Activated B cell treated with CpG ODN at 0.5 μM for 24 hours (primary cell): ENCODE measurements around the gene SH2D6. TPM values are rescaled to one million over a fixed set of nuclear protein-coding genes. Genes with fewer than 3 reads are reported as not detected.

Source experiments
- ATAC-seq: fragments of 200-7000 bp; cut with Tn5 transposase; one replicate; pipeline ENCODE4 v1.10.0; 2021; ENCODE audit warnings: low read depth, mild to moderate bottlenecking, moderate library complexity
- CTCF ChIA-PET: fragments of 350-600 bp; sonication (Branson Sonifier 250); formaldehyde crosslinking; loops from one replicate; lab custom pipeline; 2021; ENCODE audit warnings: antibody characterized with exemption; lab: Charles Lee
- POLR2A ChIA-PET: fragments of 350-600 bp; sonication (Branson Sonifier 250); formaldehyde crosslinking; loops from one replicate; lab custom pipeline; 2021; ENCODE audit warnings: antibody characterized with exemption; lab: Charles Lee
- DNase-seq: peaks from one replicate; pipeline ENCODE4 v3.0.0; 2022
- H3K27ac Mint-ChIP-seq: one replicate; pipeline ENCODE4 v1.8.0; 2020; ENCODE audit warnings: mixed read lengths
- H3K27me3 Mint-ChIP-seq: one replicate; pipeline ENCODE4 v1.8.0; 2021; ENCODE audit warnings: mixed read lengths
- H3K36me3 Mint-ChIP-seq: one replicate; pipeline ENCODE4 v1.8.0; 2021; ENCODE audit warnings: low read depth, mixed read lengths
- H3K4me1 Mint-ChIP-seq: one replicate; pipeline ENCODE4 v1.8.0; 2021; ENCODE audit warnings: mixed read lengths
- H3K4me3 Mint-ChIP-seq: one replicate; pipeline ENCODE4 v1.8.0; 2020; ENCODE audit warnings: mild to moderate bottlenecking, mixed read lengths
- H3K9me3 Mint-ChIP-seq: one replicate; pipeline ENCODE4 v1.8.0; 2020; ENCODE audit warnings: mixed read lengths
- CTCF ChIP-seq: fragments of 200-600 bp; IDR thresholded peaks from one replicate; pipeline ENCODE4 v1.8.0; 2022; ENCODE audit warnings: antibody characterized with exemption, mild to moderate bottlenecking
- intact Hi-C: fragments of 100-400 bp; cut with micrococcal nuclease; formaldehyde crosslinking; loops from one replicate; pipeline ENCODE4 v1.15.1; 2024
- total RNA-seq: library from RNA; stranded (reverse); gene quantifications from 2 replicates; pipeline ENCODE4 v1.2.3, GENCODE V29; 2022

Gene SH2D6
- total RNA-seq = 0.83 and 1.6 TPM in 2 replicates

GRCh38 chr2:85418132-85419008, at the start of gene SH2D6:
SH2D6 (plus strand) TSS chr2:85418714; CDS start chr2:85429466, 10,752 bp downstream.
- DNase-seq (peak; percentile 87), ATAC-seq (peak; percentile 77)
- ChIA-PET POLR2A (interaction anchor here (0.7 to 5.3 kb wide), 27 partner anchors 10 to 601 kb away, joined by 3 to 133 read pairs (median 7); partner anchors contain the start of genes CAPG, ELMOD3, GGCX and MAT2A), CTCF (interaction anchor here (1.0 to 4.5 kb wide), 8 partner anchors 8 to 184 kb away, joined by 3 to 162 read pairs (median 6); partner anchors contain the start of genes CAPG, ELMOD3, RETSAT and TMEM150A)
- H3K4me1 Mint-ChIP-seq = peaks cover 44% of the 10 kb centered on the region
- H3K36me3 Mint-ChIP-seq = peaks cover 2% of the 10 kb centered on the region
- H3K4me3 Mint-ChIP-seq = peak within 1 kb of the TSS; percentile 97
- no peaks in the 10 kb centered on the region for H3K9me3 Mint-ChIP-seq
- intact Hi-C loops = loop anchor here (1.0 to 10.0 kb wide), 10 partner anchors 8 to 960 kb away; partner anchors contain the start of genes CAPG, ELMOD3, GGCX and IMMT
- H3K27me3 Mint-ChIP-seq = no peaks in the 10 kb centered on the region
- TF ChIP-seq CTCF = no peak
- peak within 1 kb of the TSS; percentile 99 for H3K27ac Mint-ChIP-seq

GRCh38 chr2:85368921-85369320, 49.6 kb upstream of the SH2D6 start:
- Mint-ChIP-seq H3K4me3 (no peak overlapping the region), H3K27ac (no peak overlapping the region), H3K9me3 (peaks cover 2% of the 10 kb centered on the region), H3K36me3 (peaks cover 19% of the 10 kb centered on the region), H3K27me3 (no peaks in the 10 kb centered on the region), H3K4me1 (no peaks in the 10 kb centered on the region)
- DNase-seq (no peak), ATAC-seq (no peak)
- ChIA-PET CTCF (interaction anchor here (1.8 kb wide), 1 partner anchor 23 kb away, joined by 4 read pairs; no protein-coding TSS in a partner anchor), POLR2A (interaction anchor here (1.9 kb wide), 1 partner anchor 14 kb away, joined by 6 read pairs; the partner anchor contains the start of genes ELMOD3 and RETSAT)
- intact Hi-C loops = no loop called here
- TF ChIP-seq CTCF = no peak

- Mint-ChIP-seq H3K27ac (no peak overlapping the region), H3K4me1 (no peaks in the 10 kb centered on the region), H3K36me3 (peaks cover 21% of the 10 kb centered on the region), H3K4me3 (no peak overlapping the region), H3K27me3 (no peaks in the 10 kb centered on the region), H3K9me3 (peaks cover 3% of the 10 kb centered on the region)
- ATAC-seq (no peak), DNase-seq (no peak)
- TF ChIP-seq CTCF = no peak
- ChIA-PET CTCF (interaction anchor here (1.8 kb wide), 1 partner anchor 23 kb away, joined by 4 read pairs; no protein-coding TSS in a partner anchor), POLR2A (interaction anchor here (0.6 to 1.9 kb wide), 2 partner anchors 15 to 23 kb away, joined by 3 to 6 read pairs; partner anchors contain the start of genes ELMOD3 and RETSAT)
- intact Hi-C loops = no loop called here
These were observed 49.0 kb upstream of the SH2D6 start for GRCh38 chr2:85369500-85369899.

GRCh38 chr2:85371045-85371444, 47.5 kb upstream of the SH2D6 start:
- no peak overlapping the region for H3K4me3 Mint-ChIP-seq
- no peaks in the 10 kb centered on the region for H3K4me1 Mint-ChIP-seq
- peaks cover 22% of the 10 kb centered on the region for H3K36me3 Mint-ChIP-seq
- H3K9me3 Mint-ChIP-seq = peaks cover 3% of the 10 kb centered on the region
- DNase-seq = no peak
- no peak for ATAC-seq
- intact Hi-C loops = no loop called here
- no peak overlapping the region for H3K27ac Mint-ChIP-seq
- no peaks in the 10 kb centered on the region for H3K27me3 Mint-ChIP-seq
- ChIA-PET POLR2A (no interaction called here), CTCF (no interaction called here)
- no peak for TF ChIP-seq CTCF
